ENCODE data around the gene NCOA1. TPM values are rescaled to one million over a fixed set of nuclear protein-coding genes. Genes with fewer than 3 reads are reported as not detected.
"Not testable (repeated sequence)": the region's sequence is repeated elsewhere in the genome, so short reads cannot be mapped to it uniquely, and the experiment has no call there.

The NCOA1 gene
- polyA plus RNA-seq, 3 donors = 7.3 to 17.9 (median 15.0) TPM

DNA sequence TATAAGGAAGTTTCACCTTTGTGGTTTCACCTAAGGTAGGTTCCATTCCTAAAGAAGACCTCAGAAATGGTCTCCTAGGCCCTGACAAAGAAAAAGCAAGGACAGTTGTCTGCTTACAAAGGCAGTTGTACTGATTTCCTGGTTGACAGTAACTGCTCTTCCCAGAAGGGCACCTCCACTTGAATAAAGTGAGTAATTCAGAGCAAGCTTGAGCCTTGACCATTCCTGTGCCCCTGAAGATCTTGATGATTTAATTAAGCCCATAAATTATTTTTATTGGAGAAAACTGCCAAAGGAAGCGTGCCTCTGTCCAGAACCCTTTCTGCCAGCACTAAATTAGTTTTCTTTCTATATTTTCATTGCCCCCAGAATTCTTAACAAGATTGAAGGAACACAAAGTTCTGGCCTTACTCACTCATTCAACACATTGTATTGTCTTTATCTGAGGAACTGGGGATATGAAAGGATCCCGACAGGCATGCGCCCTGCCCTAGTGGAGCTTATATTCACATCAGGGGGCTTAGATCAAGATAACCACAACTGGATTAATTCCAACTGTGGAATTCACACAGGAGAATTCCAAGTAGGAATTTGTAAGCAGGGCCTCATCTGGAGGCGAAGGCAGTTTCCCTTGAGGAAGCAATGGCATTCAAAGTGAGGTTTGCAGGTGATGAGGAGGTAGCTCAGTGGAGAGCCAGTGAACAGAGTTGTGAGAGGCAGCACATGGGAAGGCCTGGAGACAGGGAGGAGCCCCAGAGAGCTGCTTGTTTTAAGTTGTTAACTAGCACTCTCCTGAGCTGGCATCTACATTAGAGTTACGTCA is 280.9 kb downstream of the NCOA1 start:
- no peak overlapping the region for H3K27ac ChIP-seq (ENCODE audit: low read depth, low read length)
- 92 to 95% (median 92%) methylated on average over 5 of the region's 5 CpGs for WGBS, 3 donors

DNA sequence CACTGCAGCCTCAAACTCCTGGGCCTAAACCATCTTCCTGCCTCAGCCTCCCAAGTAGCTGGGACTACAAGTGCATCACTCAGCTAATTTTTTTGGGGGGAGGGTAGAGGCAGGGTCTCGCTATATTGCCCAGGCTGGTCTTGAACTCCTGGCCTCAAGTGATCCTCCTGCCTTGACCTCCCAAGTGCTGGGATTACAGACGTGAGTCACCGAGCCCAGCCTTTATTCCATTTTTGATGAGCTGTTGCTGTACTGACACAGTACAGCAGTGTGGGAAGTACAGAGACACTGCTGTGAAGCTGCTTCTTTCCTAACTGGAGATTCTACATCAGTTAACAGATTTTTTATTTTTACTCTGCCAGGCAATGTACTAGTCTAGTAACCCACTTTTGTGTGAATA is 283.3 kb downstream of the NCOA1 start:
- no peak overlapping the region for H3K27ac ChIP-seq (ENCODE audit: low read depth, low read length)
- 60 to 85% (median 79%) methylated on average over 3 of the region's 3 CpGs for WGBS, 3 donors

DNA sequence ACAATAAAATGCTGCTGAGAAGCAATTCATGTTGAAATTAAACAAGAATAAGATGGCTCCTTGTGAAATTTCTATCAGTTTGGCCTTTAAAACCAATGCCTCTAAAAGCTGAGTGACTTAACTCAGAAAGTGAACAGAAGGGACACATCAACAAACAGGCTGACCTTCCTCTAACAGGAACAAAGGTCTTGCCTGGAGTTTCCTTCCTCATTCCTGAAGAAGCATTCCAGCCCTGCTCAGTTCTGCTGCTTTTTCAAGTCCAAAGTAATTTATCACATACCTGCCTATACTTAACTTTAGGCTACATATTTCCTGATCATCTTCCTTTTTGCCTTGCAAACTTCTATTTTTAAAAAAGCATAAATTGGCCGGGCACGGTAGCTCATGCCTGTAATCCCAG is 288.1 kb downstream of the NCOA1 start:
- H3K27ac ChIP-seq (ENCODE audit: low read depth, low read length) = no peak overlapping the region
- WGBS, 3 donors = 41 to 67% (median 45%) methylated on average over 2 of the region's 2 CpGs

DNA sequence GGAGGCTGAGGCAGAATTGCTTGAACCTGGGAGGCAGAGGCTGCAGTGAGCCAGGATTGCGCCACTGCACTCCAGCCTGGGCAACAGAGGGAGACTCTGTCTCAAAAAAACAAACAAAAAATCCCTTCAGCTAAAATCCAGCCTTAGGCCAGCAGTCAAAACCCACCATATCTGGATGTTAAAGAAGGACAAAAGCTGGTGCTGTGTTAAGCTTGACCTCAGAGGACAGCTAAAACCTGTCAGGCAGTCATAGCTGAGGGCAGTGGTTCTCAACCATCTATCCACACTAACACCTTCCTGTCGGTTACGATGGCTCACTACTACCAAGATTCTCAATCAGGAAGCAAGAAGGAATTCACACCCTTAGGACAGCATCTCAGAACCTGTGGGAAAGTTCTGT is 292.6 kb downstream of the NCOA1 start:
- H3K27ac ChIP-seq (ENCODE audit: low read depth, low read length) = no peak overlapping the region
- WGBS, 3 donors = 87 to 89% (median 88%) methylated on average over 3 of the region's 3 CpGs

DNA sequence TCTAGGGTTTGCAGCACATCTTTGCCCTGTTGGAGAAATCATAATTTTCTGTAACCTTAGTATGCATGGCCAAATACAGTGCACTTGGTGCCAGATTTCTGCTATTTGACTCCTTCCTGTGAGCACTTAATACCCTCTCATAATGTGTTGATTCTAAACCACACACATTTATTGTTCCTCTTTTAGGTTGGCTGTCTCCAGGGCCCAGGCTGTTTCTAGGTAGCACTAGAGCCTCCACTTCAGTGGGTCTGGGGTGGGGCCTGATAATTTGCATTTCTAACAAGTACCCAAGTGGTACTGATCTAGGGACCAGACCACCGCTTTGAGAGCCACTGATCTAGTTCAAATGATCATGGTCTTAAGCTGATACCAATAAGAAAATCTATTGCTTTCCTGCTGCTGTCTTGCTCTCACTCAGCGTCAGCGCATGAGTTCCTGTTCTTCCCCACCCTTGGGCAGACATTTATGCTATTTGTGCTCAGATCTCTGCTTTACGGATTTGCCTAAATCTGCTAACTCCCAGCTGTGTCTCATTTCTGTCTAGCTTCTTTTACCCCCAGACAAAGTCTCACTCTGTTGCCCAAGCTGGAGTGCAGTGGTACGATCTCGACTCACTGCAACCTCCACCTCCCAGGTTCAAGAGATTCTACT is 294.7 kb downstream of the NCOA1 start:
- 76 to 85% (median 81%) methylated on average over 6 of the region's 6 CpGs for WGBS, 3 donors
- no peak overlapping the region for H3K27ac ChIP-seq (ENCODE audit: low read depth, low read length)

DNA sequence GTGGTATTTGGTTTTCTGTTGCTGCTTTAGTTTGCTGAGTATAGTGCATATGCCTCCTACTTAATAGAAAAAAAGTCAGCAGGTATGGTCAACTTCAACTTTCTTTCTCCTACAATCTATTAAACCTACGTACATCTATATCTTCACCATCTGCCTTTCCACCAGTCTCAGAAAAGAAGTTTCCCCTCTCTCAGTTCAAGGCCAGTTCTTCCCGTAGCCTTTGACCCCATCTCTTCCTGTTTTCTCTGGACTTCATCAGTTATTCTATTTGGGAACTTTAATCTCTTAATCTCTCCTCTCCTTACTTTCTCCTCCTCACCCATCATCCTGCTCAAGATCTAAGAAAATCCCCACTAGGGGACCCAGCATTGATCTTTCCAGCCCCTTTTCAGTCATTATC is 296.5 kb downstream of the NCOA1 start:
- no peak overlapping the region for H3K27ac ChIP-seq (ENCODE audit: low read depth, low read length)
- WGBS, 3 donors = 64 to 75% (median 70%) methylated on average over 2 of the region's 2 CpGs

DNA sequence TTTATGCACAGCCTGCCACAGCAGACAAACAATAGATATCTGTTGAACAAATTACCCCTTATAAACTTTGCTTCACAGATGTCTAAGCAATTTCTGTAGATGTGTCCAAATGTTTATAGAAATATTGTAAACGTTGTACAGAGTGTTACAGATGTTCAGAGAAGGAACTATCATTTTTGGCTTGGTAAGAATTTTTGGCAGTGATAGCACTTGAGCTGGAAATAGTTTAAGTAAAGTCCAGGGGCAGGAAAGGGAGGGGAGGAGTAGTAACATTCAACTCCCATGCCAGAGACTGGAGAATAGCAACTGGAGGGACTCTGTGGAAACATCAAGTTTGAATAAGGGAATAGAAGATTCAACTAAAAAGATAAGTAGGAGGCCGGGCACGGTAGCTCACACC is 297.8 kb downstream of the NCOA1 start:
- 66 to 75% (median 71%) methylated on average over 3 of the region's 3 CpGs for WGBS, 3 donors
- no peak overlapping the region for H3K27ac ChIP-seq (ENCODE audit: low read depth, low read length)

DNA sequence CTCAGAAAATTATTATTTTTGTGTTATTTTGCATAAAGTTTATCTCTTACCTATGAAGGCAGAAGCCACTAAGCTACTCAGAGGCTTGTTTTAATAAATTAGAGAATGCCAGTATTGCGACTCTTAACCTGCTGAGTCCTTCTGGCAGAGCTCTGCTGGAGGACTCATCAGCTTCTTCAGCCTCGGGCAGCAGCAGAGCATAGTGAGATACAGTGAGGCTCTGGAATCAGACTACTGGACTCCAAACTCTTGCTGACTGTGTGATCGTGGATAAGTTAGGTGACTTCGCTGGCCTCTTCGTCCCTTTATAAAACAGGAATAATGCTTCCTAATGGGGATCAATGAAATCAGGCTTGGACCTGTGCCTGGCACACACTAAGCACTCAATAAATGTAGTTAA is 300.4 kb downstream of the NCOA1 start:
- 94 to 95% (median 95%) methylated on average over 5 of the region's 5 CpGs for WGBS, 3 donors
- H3K27ac ChIP-seq (ENCODE audit: low read depth, low read length) = no peak overlapping the region

DNA sequence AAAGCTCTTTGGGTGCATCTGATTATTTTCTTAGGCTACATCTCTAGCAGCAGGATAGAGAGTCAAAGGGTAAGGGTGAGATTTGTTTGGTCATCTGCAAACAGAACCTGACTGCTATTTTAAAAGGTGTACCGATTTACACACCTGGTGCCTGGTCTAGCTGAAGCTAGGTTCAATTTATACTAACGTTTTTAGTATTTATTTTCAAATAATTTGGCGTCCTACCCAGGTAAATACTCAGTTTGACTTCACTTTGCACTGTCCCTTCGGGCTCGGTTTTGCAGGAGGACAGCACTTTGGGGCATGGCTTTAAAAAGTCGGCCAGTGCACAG is 301.5 kb downstream of the NCOA1 start:
- 2 to 4% (median 3%) methylated on average over 6 of the region's 6 CpGs for WGBS, 3 donors
- H3K27ac ChIP-seq (ENCODE audit: low read depth, low read length) = no peak overlapping the region

DNA sequence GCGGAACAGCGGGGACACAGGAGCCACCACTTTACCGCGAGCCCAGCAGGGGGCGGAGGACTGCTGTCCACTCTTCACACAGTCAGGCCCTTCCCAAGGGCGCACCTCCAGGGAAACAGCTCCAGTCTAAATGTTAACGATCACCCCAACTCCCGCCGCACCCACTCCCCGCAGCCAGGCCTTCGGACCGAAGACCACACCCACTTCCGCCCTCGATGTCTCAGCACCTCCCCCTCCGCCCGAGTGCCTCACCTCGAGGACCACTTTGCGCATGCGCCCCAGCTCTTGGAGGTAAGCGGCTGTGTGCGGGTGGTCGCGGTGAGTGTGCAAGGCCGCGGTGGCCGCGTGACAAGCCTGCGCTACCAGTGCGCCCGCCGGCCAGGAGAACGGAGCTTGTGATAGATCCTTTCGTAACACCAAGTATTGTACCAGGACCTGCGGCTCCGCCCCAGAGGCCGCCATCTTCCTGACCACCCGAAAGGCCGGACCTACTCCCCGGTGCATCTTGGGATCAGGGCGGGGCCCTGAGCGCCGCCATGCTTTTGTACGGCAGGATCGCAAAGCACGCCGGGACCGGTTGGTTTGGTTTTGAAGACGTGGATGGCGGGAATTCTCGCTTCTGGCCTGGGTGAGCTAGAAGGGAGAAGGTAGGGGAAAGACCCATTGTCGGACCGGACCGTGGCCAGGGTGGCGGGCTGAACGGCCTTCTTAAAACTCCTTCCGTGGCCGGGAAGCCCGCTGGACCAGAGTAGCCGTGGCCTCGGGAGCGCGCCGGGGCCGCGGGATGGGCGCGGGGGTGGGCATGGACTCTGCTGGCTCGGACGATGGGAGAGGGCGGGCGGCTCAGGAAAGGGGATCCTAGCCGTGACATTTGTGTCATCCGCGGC is 302.1 kb downstream of the NCOA1 start, which contains the start of the genes CENPO and PTRHD1:
Gene CENPO, plus strand, starts transcription at position 552 of the 887 bp plus-strand sequence. CDS start 495 bp downstream, outside the sequence.
Gene PTRHD1, minus strand, starts transcription at position 518 of the 887 bp plus-strand sequence. Its CDS starts 14 bp downstream, at position 504.
- 0 to 1% (median 0%) methylated on average over 72 to 74 of the region's 74 CpGs for WGBS, 3 donors
- peak within 1 kb of the TSS; percentile 79 for H3K27ac ChIP-seq (ENCODE audit: low read depth, low read length)

DNA sequence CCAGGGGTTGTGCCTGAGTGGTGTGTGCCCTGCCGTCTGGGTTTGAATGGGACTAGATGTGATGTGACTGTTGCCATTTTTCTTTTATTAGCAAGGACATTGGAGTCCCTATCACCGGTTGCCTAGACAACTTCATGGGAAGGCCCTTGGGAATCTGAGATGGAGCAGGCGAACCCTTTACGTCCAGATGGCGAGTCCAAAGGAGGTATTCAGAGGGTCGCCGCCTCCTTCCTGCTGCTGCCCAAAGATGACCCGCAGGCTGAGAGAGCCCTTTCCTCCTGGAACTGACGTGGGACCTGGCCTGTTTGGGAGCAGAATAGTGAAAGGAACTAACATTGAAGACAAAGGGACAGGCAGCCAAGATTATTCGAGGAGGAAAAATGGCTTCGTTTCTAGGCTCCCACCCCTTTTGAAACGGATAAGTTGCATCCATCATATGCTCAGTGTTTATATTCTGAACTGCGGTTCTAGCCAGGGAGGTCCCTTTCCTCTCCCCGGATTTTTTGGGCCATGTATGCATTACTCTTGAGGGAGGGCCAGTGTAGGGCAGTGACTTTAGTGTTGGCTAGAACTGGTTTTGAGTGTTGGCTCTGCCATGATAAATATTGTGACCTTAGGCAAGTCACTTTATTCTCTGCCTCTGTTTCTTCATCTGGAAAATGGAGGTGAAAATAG is 302.8 kb downstream of the NCOA1 start:
- WGBS, 3 donors = 5 to 6% (median 6%) methylated on average over 14 of the region's 14 CpGs
- H3K27ac ChIP-seq (ENCODE audit: low read depth, low read length) = no peak overlapping the region

DNA sequence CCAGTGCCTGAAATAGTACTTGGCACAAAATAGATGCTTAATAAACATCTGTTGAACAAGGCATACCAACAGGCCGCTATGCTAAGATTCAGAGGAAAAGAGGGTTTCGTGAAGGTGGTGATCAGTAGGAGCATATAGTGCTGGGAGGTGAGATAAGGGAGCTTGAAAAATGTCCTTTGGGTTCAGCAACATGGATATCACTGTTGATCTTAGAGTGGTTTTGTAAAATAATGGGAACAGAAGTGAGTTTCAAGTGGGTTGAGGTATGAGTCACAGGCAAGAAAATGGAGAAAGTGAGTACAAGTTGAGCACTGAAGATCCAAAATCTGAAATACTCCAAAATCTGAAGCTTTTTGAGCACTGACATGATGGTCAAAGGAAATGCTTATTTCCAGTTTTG is 306.6 kb downstream of the NCOA1 start:
- no peak overlapping the region for H3K27ac ChIP-seq (ENCODE audit: low read depth, low read length)
- WGBS, 3 donors = 94 to 98% (median 95%) methylated on average over 2 of the region's 2 CpGs

DNA sequence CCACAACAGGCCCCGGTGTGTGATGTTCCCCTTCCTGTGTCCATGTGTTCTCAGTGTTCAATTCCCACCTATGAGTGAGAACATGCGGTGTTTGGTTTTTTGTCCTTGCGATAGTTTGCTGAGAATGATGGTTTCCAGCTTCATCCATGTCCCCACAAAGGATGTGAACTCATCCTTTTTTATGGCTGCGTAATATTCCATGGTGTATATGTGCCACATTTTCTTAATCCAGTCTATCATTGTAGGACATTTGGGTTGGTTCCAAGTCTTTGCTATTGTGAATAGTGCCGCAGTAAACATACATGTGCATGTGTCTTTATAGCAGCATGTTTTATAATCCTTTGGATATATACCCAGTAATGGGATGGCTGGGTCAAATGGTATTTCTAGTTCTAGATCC is 309.4 kb downstream of the NCOA1 start:
- 96 to 97% (median 97%) methylated on average over 3 of the region's 5 CpGs for WGBS, 3 donors

DNA sequence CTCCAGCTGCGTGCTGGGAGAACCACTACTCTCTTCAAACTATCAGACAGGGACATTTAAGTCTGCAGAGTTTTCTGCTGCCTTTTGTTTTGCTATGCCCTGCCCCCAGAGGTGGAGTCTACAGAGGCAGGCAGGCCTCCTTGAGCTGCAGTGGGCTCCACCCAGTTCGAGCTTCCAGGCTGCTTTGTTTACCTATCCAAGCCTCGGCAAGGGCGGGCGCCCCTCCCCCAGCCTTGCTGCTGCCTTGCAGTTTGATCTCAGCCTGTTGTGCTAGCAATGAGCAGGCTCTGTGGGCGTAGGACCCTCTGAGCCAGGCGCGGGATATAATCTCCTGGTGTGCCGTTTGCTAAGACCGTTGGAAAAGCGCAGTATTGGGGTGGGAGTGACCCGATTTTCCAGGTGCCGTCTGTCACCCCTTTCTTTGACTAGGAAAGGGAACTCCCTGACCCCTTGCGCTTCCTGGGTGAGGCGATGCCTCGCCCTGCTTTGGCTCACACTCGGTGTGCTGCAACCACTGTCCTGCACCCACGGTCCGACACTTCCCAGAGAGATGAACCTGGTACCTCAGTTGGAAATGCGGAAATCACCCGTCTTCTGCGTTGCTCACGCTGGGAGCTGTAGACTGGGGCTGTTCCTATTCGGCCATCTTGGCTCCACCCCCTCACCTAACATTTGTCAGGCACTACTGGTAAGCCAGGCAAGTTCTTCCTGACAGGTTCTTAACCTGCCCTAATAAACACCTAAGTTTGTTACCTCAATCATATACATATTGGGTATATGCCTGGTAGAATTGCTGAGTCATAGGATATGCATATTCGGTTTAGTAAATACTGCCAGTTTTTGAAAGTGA is 315.0 kb downstream of the NCOA1 start:
- not testable (repeated sequence) for H3K27ac ChIP-seq (ENCODE audit: low read depth, low read length)
- 93 to 97% (median 96%) methylated on average over 23 to 25 of the region's 25 CpGs for WGBS, 3 donors

More for the DNA sequence above, 309.4 kb downstream of the NCOA1 start:
- H3K27ac ChIP-seq (ENCODE audit: low read depth, low read length) = not testable (repeated sequence)

DNA sequence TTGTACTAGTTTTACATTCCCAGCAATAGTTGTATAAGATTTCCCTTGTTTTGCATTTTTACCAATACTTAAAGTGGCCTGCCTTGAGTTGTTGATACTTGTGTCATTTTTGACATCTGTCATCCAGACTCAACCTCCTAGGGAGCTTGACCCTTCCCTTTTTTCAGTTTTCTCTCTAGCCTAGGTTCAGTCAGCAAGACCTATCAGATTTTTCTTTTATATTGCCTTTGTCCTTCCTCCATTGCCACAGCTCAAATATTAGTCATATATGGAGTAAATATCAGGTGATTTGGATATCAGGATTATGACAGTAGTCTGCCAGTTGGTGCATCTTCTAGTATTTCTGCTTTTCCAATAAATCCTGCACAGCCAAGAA is 315.6 kb downstream of the NCOA1 start:
- H3K27ac ChIP-seq (ENCODE audit: low read depth, low read length) = no peak overlapping the region

DNA sequence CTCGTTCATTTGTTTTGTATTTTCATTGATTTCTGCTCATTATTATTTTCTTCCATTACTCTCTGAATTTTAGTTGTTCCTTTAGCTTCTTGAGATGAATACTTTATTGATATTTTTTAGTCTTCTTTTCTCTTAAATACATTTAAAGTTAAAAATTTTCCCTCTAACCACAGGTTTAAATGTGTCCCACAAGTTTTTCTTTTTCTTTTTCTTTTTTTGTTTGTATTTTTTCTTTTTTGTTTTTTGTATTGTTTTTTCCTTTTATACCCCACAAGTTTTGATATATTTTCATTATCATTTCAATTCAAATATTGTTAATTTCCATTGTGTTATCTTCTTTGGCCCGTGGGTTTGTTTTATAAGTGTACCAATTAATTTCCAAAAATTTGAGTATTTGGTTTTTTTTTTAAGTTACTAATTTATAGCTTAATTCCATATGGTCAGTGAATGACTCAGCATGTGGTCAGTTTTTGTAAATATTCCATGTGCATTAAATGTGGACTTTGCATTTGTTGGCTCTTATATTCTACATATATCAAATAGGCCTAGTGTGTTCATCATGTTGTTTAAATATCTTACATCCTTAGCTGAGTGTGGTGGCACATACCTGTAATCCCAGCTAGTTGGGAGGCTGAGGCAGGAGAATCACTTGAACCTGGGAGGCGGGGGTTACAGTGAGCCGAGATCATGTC is 318.4 kb downstream of the NCOA1 start:
- H3K27ac ChIP-seq (ENCODE audit: low read depth, low read length) = no peak overlapping the region
- WGBS, 3 donors = 85 to 92% (median 89%) methylated on average over 4 of the region's 4 CpGs

DNA sequence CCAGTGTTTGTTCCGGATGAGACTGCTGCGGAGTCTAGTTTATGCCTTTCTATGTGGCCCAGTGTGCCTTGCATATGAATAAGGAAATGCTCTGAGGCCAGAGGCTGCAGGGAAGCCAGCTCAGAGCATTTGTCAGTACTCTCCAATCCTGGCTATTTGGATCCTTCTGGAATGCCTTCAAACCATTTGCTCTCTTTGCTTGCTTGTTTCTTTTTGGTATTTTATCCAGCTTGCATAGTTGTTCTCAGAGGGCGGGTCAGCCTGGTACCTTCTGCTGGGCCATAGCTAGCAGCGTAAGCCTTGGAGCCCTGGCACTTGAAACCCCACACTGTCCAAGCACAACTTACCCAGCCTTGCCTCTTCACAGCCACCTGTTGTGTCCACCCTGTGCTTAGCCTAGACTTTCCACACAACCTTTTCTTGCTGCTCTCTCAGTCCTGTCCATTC is 322.7 kb downstream of the NCOA1 start:
- WGBS, 3 donors = 95 to 98% (median 96%) methylated on average over 4 of the region's 4 CpGs
- no peak overlapping the region for H3K27ac ChIP-seq (ENCODE audit: low read depth, low read length)
